HepG2 (cell line): Measurements from ENCODE around the gene OCLN. TPM values are rescaled to one million over a fixed set of nuclear protein-coding genes. Genes with fewer than 3 reads are reported as not detected.

ENCODE experiments used
- ATAC-seq: fragments of 200-7000 bp; cut with Tn5 transposase; 3 replicates; pipeline ENCODE4 v1.9.1; 2020; ENCODE audit warnings: mild to moderate bottlenecking, moderate library complexity
- BruUV-seq: library from RNA; stranded (reverse); fragments of 400-500 nt; replicated peaks from 2 replicates; lab custom pipeline; 2021; lab: Mats Ljungman, UMichigan
- CTCF ChIA-PET: fragments of 300-600 bp; formaldehyde crosslinking; extraction: SDS; loops from one replicate; lab custom pipeline; 2021; ENCODE audit warnings: low total read pairs, inconsistent platforms, low intra/inter-chr PET ratio; lab: Yijun Ruan, JAX
- POLR2A ChIA-PET: fragments of 350-600 bp; sonication (Branson Sonifier 250); formaldehyde crosslinking; loops from one replicate; lab custom pipeline; 2020; ENCODE audit warnings: antibody characterized with exemption, inconsistent platforms; lab: Yijun Ruan, JAX
- DNase-seq: peaks from one replicate; pipeline ENCODE4 v3.0.0-alpha.2; 2015; ENCODE audit warnings: low spot score
- FAIRE-seq: peaks from 3 replicates; lab custom pipeline; 2011; peaks lifted over from hg19 to GRCh38; lab: Jason Lieb, UNC
- H2AFZ ChIP-seq: one replicate; pipeline ENCODE4 v1.6.1; 2011; ENCODE audit warnings: low read length, inconsistent platforms
- H3K27ac ChIP-seq: fragments of 300-600 bp; 3 replicates; pipeline ENCODE4 v1.8.0; 2011; ENCODE audit warnings: mixed run types, mild to moderate bottlenecking, mixed read lengths, low read length, inconsistent platforms; ENCODE audit not compliant: insufficient read depth; ENCODE audit errors: extremely low read length
- H3K27me3 ChIP-seq, 2 experiments: fragments of 200-600 bp in 1 of 2; 2 replicates in 1 of 2; 3 replicates in 1 of 2; pipeline versions ENCODE4 v1.6.0 to v1.8.0; 2011; ENCODE audit warnings: low read length in 2 of 2, mild to moderate bottlenecking in 2 of 2, moderate library complexity in 2 of 2, inconsistent platforms in 1 of 2; ENCODE audit not compliant: insufficient read depth in 2 of 2, control insufficient read depth in 1 of 2
- H3K36me3 ChIP-seq, 2 experiments: fragments of 200-600 bp in 1 of 2; replicated peaks in 1 of 2; 2 replicates in 1 of 2; 3 replicates in 1 of 2; pipeline versions ENCODE4 v1.5.1 to v1.8.0; 2011; ENCODE audit warnings: low read length in 2 of 2, inconsistent platforms in 1 of 2; ENCODE audit not compliant: insufficient read depth in 2 of 2, control insufficient read depth in 1 of 2
- H3K4me1 ChIP-seq: 2 replicates; pipeline ENCODE4 v1.5.1; 2012; ENCODE audit warnings: low read length, inconsistent platforms; ENCODE audit not compliant: insufficient read depth
- H3K4me2 ChIP-seq: 2 replicates; pipeline ENCODE4 v1.6.0; 2011; ENCODE audit warnings: low read depth, low read length, inconsistent platforms
- H3K4me3 ChIP-seq, 3 experiments: fragments of 200-600 bp in 1 of 3; sonication (generic), shearing (Covaris generic) in 1 of 3; replicated peaks in 1 of 3; 2 replicates each; pipeline ENCODE4 v1.5.1; 2011 to 2016; ENCODE audit warnings: low read length in 3 of 3, inconsistent platforms in 2 of 3, low read depth in 2 of 3, mild to moderate bottlenecking in 2 of 3, control low read depth in 1 of 3, mixed read lengths in 1 of 3; ENCODE audit not compliant: insufficient read depth in 1 of 3
- H3K79me2 ChIP-seq: one replicate; pipeline ENCODE4 v1.6.1; 2011; ENCODE audit warnings: low read length, inconsistent platforms; ENCODE audit not compliant: insufficient read depth
- H3K9ac ChIP-seq: 2 replicates; pipeline ENCODE4 v1.6.0; 2011; ENCODE audit warnings: mild to moderate bottlenecking, low read depth, low read length, inconsistent platforms; ENCODE audit not compliant: insufficient read depth
- H3K9me3 ChIP-seq: 2 replicates; pipeline ENCODE4 v1.5.1; 2012; ENCODE audit warnings: mild to moderate bottlenecking, low read length
- H4K20me1 ChIP-seq: 2 replicates; pipeline ENCODE4 v1.6.0; 2011; ENCODE audit warnings: inconsistent platforms, mild to moderate bottlenecking, low read length, moderate library complexity; ENCODE audit not compliant: insufficient read depth
- ATM ChIP-seq: fragments of 450-650 bp; IDR thresholded peaks from 2 replicates; pipeline ENCODE4 v1.7.1; 2017; ENCODE audit warnings: mild to moderate bottlenecking, borderline replicate concordance
- CEBPB ChIP-seq: IDR thresholded peaks from 2 replicates; pipeline ENCODE4 v1.6.1; 2011; ENCODE audit warnings: low read depth, low read length, improper control_type of control experiment, borderline replicate concordance
- ELF1 ChIP-seq: sonication (generic); formaldehyde crosslinking; IDR thresholded peaks from 2 replicates; pipeline ENCODE4 v1.4.0; 2020; ENCODE audit warnings: missing genetic modification reagents
- FOXM1 ChIP-seq: sonication (generic); formaldehyde crosslinking; IDR thresholded peaks from 2 replicates; pipeline ENCODE4 v1.5.0; 2020; ENCODE audit warnings: missing genetic modification reagents
- FOXP1 ChIP-seq, 2 experiments: fragments of 450-650 bp in 1 of 2; IDR thresholded peaks; 2 replicates each; pipeline ENCODE4 v1.6.1; 2017 to 2018; ENCODE audit warnings: antibody characterized with exemption in 1 of 2
- GATAD2A ChIP-seq: IDR thresholded peaks from 2 replicates; pipeline ENCODE4 v1.6.1; 2016
- KDM2A ChIP-seq: sonication (generic); formaldehyde crosslinking; IDR thresholded peaks from 2 replicates; pipeline ENCODE4 v1.4.0; 2020; ENCODE audit warnings: low read depth, missing genetic modification reagents, borderline replicate concordance
- KLF15 ChIP-seq: sonication (generic); formaldehyde crosslinking; IDR thresholded peaks from 2 replicates; pipeline ENCODE4 v1.8.1; 2023; ENCODE audit warnings: borderline replicate concordance, mild to moderate bottlenecking, inconsistent platforms, missing genetic modification reagents, mixed read lengths
- MTF2 ChIP-seq: sonication (generic); formaldehyde crosslinking; IDR thresholded peaks from 2 replicates; pipeline ENCODE4 v1.5.0; 2020; ENCODE audit warnings: missing genetic modification reagents, borderline replicate concordance
- SNRNP70 ChIP-seq: fragments of 200-400 bp; formaldehyde crosslinking; IDR thresholded peaks from 2 replicates; pipeline ENCODE4 v1.6.1; 2017; ENCODE audit warnings: mild to moderate bottlenecking, low read depth, low read length, moderate library complexity
- SOX13 ChIP-seq, 3 experiments: fragments of 450-650 bp in 1 of 3; sonication (generic) in 1 of 3; formaldehyde crosslinking in 1 of 3; IDR thresholded peaks in 2 of 3; conservative IDR thresholded peaks in 1 of 3; 2 replicates each; pipeline versions ENCODE4 v1.5.0 to v1.6.1; 2016 to 2020; ENCODE audit warnings: antibody characterized with exemption in 1 of 3, mild to moderate bottlenecking in 1 of 3, missing compliant biosample characterization in 1 of 3, missing genetic modification reagents in 1 of 3, moderate library complexity in 1 of 3
- STAG1 ChIP-seq: sonication (generic); formaldehyde crosslinking; IDR thresholded peaks from 2 replicates; pipeline ENCODE4 v1.4.0; 2020; ENCODE audit warnings: missing genetic modification reagents
- ZBTB7B ChIP-seq: sonication (generic); formaldehyde crosslinking; IDR thresholded peaks from 2 replicates; pipeline ENCODE4 v1.4.0; 2020; ENCODE audit warnings: missing genetic modification reagents
- ZNF724P ChIP-seq: sonication (generic); formaldehyde crosslinking; IDR thresholded peaks from 2 replicates; pipeline ENCODE4 v1.8.0; 2022; ENCODE audit warnings: missing genetic modification reagents, borderline replicate concordance
- WGBS: methylation state at CpG from one replicate; pipeline ENCODE4 v1.1.6; 2017; ENCODE audit warnings: low lambda C conversion rate; 5-methylcytosine and 5-hydroxymethylcytosine counted together
- in situ Hi-C: cut with HindIII; loops from 2 replicates; pipeline ENCODE4 v1.10.0; 2017; ENCODE audit warnings: low pct_unique_long_range_greater_than_20kb; ENCODE audit not compliant: extremely low pct_ligation_motif_present
- intact Hi-C: fragments of 100-400 bp; cut with micrococcal nuclease; formaldehyde crosslinking; loops from one replicate; pipeline ENCODE4 v1.10.0; 2022; ENCODE audit not compliant: unreplicated experiment
- polyA plus RNA-seq, 8 experiments: library from polyadenylated mRNA; depleted of rRNA in 3 of 8; stranded (reverse) in 7 of 8; unstranded in 1 of 8; fragments of >200 nt; fragmentation: Illumina TruSeq in 4 of 8; extraction: Trizol in 4 of 8; gene quantifications; 2 replicates each; pipeline versions ENCODE4 v1.2.1 to v1.2.3, GENCODE V29; 2011 to 2016; ENCODE audit warnings: low read depth in 4 of 8, missing spikeins in 1 of 8, mixed read lengths in 1 of 8; ENCODE audit not compliant: insufficient read depth in 1 of 8
- total RNA-seq, 5 experiments: library from RNA; depleted of rRNA; stranded (reverse); fragments of >200 nt; fragmentation: Illumina TruSeq; extraction: Trizol; gene quantifications; 2 replicates each; pipeline ENCODE4 v1.2.3, GENCODE V29; 2016; ENCODE audit warnings: low read depth in 1 of 5
- TF ChIP-seq, protein P1 (sequence below): IDR thresholded peaks from 2 replicates; pipeline ENCODE4 v1.6.1; 2016; ENCODE audit warnings: low read depth, borderline replicate concordance
- TF ChIP-seq, protein P2 (sequence below): sonication (generic); formaldehyde crosslinking; IDR thresholded peaks from 2 replicates; pipeline ENCODE4 v1.5.0; 2020; ENCODE audit warnings: missing genetic modification reagents
- TF ChIP-seq, protein P3 (sequence below): sonication (generic); formaldehyde crosslinking; IDR thresholded peaks from 2 replicates; pipeline ENCODE4 v1.5.0; 2020; ENCODE audit warnings: missing genetic modification reagents

The OCLN gene
- total and polyA plus RNA-seq, 2 of the 13 experiments (the other 11 are each of a cell fraction or from before 2014, with no cell fraction given), result 24.1 to 34.8 TPM

DNA sequence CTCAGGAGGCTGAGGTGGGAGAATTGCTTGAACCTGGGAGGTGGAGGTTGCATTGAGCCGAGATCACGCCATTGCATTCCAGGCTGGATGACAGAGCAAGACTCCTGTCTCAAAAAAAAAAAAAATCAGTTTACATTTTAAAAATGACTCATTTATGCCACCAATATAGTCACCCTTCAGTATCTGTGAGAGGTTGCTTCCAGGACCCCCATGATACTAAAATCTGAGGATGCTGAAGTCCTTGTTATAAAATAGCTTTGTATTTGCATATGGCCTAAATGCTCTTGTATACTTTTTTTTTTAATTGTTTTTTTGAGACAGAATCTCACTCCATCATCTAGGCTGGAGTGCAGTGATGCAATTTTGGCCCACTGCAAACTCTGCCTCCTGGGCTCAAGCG is 5.8 kb downstream of the OCLN start:
- H4K20me1 ChIP-seq, result peaks cover 2% of the 10 kb centered on the region
- H3K27me3 ChIP-seq, result no peaks in the 10 kb centered on the region
- H3K4me2 ChIP-seq, result no peak overlapping the region
- ChIA-PET CTCF (no interaction called here), POLR2A (no interaction called here)
- peaks cover 70% of the 10 kb centered on the region for H3K4me1 ChIP-seq
- no peak overlapping the region for H3K4me3 ChIP-seq
- BruUV-seq, result no TSS peak
- no peak overlapping the region for H3K27ac ChIP-seq
- 92% methylated on average over 3 of the region's 3 CpGs for WGBS
- ATAC-seq, result no peak
- H3K79me2 ChIP-seq, result peaks cover 86% of the 10 kb centered on the region
- DNase-seq, result no peak
- H3K9ac ChIP-seq, result no peak overlapping the region
- no peak overlapping the region for H2AFZ ChIP-seq
- H3K36me3 ChIP-seq, result no peaks in the 10 kb centered on the region
- H3K9me3 ChIP-seq, result no peaks in the 10 kb centered on the region
- TF ChIP-seq KLF15 (CRISPR knock-in tag) (no peak), STAG1 (CRISPR knock-in tag) (no peak), ZNF724P (CRISPR knock-in tag) (no peak), FOXM1 (CRISPR knock-in tag) (no peak), ATM (no peak), MTF2 (CRISPR knock-in tag) (no peak), CEBPB (no peak), KDM2A (CRISPR knock-in tag) (no peak), ELF1 (no peak), GATAD2A (CRISPR knock-in tag) (no peak), SOX13 (IDR thresholded peaks at IDR 0.05) (no peak), SOX13 (CRISPR knock-in tag; conservative IDR thresholded peaks at IDR 0.05 in 1 of 2, IDR thresholded peaks at IDR 0.05 in 1 of 2) (no peak), ZBTB7B (no peak), FOXP1 (IDR thresholded peaks at IDR 0.05) (no peak), FOXP1 (CRISPR knock-in tag; IDR thresholded peaks at IDR 0.05) (no peak), SNRNP70 (no peak)
- TF ChIP-seq, protein P1, sequence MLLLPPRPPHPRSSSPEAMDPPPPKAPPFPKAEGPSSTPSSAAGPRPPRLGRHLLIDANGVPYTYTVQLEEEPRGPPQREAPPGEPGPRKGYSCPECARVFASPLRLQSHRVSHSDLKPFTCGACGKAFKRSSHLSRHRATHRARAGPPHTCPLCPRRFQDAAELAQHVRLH (CRISPR knock-in tag), result no peak
- TF ChIP-seq, protein P2, sequence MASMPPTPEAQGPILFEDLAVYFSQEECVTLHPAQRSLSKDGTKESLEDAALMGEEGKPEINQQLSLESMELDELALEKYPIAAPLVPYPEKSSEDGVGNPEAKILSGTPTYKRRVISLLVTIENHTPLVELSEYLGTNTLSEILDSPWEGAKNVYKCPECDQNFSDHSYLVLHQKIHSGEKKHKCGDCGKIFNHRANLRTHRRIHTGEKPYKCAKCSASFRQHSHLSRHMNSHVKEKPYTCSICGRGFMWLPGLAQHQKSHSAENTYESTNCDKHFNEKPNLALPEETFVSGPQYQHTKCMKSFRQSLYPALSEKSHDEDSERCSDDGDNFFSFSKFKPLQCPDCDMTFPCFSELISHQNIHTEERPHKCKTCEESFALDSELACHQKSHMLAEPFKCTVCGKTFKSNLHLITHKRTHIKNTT (CRISPR knock-in tag), result no peak
- TF ChIP-seq, protein P3, sequence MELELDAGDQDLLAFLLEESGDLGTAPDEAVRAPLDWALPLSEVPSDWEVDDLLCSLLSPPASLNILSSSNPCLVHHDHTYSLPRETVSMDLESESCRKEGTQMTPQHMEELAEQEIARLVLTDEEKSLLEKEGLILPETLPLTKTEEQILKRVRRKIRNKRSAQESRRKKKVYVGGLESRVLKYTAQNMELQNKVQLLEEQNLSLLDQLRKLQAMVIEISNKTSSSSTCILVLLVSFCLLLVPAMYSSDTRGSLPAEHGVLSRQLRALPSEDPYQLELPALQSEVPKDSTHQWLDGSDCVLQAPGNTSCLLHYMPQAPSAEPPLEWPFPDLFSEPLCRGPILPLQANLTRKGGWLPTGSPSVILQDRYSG (CRISPR knock-in tag), result no peak
- TF ChIP-seq, all 625 proteins: peak for 0
- intact Hi-C loops (no loop called here), in situ Hi-C loops (no loop called here)
- no peak for FAIRE-seq
